ENCODE measurements around the gene BACE2. TPM values are rescaled to one million over a fixed set of nuclear protein-coding genes. Genes with fewer than 3 reads are reported as not detected.

Gene BACE2
- total RNA-seq, 1 donor from 2014 or later, result 20.9 TPM

DNA sequence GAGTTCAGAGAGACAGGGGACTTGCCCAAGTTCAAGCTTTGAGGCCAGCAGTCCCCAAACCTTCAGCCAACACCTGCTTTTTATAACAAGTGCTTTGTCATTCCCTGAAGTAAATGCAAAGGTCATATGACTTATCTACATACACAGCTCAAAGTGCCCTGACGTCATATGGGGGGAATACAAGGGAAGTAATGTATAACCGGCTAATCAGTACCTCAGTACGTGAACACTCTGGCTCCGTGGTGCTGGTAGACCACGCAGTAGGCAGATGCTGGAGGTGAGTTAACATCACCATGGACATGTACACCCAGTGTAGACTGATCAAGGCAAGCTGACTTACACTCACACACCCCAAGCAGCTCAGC is 60.0 kb downstream of the BACE2 start:
- ATAC-seq (no peak), DNase-seq (no peak)
- Histone ChIP-seq H3K27ac (no peak overlapping the region), H3K9me3 (no peaks in the 10 kb centered on the region), H3K4me3 (no peak overlapping the region), H3K27me3 (no peaks in the 10 kb centered on the region), H3K36me3 (no peaks in the 10 kb centered on the region), H3K4me1 (no peaks in the 10 kb centered on the region)
- intact Hi-C loops (cut with DNase I), result no loop called here
- TF ChIP-seq, protein P1, sequence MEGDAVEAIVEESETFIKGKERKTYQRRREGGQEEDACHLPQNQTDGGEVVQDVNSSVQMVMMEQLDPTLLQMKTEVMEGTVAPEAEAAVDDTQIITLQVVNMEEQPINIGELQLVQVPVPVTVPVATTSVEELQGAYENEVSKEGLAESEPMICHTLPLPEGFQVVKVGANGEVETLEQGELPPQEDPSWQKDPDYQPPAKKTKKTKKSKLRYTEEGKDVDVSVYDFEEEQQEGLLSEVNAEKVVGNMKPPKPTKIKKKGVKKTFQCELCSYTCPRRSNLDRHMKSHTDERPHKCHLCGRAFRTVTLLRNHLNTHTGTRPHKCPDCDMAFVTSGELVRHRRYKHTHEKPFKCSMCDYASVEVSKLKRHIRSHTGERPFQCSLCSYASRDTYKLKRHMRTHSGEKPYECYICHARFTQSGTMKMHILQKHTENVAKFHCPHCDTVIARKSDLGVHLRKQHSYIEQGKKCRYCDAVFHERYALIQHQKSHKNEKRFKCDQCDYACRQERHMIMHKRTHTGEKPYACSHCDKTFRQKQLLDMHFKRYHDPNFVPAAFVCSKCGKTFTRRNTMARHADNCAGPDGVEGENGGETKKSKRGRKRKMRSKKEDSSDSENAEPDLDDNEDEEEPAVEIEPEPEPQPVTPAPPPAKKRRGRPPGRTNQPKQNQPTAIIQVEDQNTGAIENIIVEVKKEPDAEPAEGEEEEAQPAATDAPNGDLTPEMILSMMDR (IDR thresholded peaks at IDR 0.05), result no peak

DNA sequence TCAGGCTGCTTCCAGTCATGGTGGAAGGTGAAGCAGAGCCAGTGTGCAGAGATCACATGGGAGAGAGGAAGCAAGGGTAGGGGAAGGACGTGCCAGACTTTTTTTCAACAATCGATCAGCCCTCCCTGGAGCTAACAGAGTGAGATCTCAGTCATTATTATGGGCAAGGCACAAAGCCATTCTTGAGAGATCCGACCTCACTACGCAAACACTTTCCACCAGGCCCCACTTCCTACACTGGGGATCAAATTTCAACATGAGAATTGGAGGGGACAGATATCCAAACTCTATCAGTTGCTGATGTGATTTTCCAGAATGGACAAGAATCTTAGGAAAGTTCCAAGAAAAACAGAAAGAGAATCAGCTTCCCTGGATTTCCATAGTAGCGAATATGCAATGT is 60.5 kb downstream of the BACE2 start:
- Histone ChIP-seq H3K36me3 (no peaks in the 10 kb centered on the region), H3K4me3 (no peak overlapping the region), H3K4me1 (no peaks in the 10 kb centered on the region), H3K27ac (no peak overlapping the region), H3K9me3 (no peaks in the 10 kb centered on the region), H3K27me3 (no peaks in the 10 kb centered on the region)
- intact Hi-C loops (cut with DNase I), result no loop called here
- TF ChIP-seq, protein P1 (IDR thresholded peaks at IDR 0.05), result no peak
- no peak for ATAC-seq
- DNase-seq, result no peak

- H3K36me3 ChIP-seq, result no peaks in the 10 kb centered on the region
Observed at GRCh38 chr21:41228958-41229357, 61.0 kb downstream of the BACE2 start.

GRCh38 chr21:41229509-41230248 is 61.7 kb downstream of the BACE2 start:
- intact Hi-C loops (cut with DNase I), result no loop called here
- Histone ChIP-seq H3K27me3 (no peaks in the 10 kb centered on the region), H3K36me3 (no peaks in the 10 kb centered on the region), H3K27ac (no peak overlapping the region), H3K4me3 (no peak overlapping the region), H3K9me3 (no peaks in the 10 kb centered on the region), H3K4me1 (no peaks in the 10 kb centered on the region)
- ATAC-seq (no peak), DNase-seq (no peak)
- TF ChIP-seq, protein P1 (IDR thresholded peaks at IDR 0.05), result no peak

More at GRCh38 chr21:41228958-41229357, 61.0 kb downstream of the BACE2 start:
- TF ChIP-seq, protein P1 (IDR thresholded peaks at IDR 0.05), result no peak
- H3K27me3 ChIP-seq, result no peaks in the 10 kb centered on the region
- DNase-seq, result no peak
- H3K27ac ChIP-seq, result no peak overlapping the region
- intact Hi-C loops (cut with DNase I), result no loop called here
- no peak overlapping the region for H3K4me3 ChIP-seq
- H3K9me3 ChIP-seq, result no peaks in the 10 kb centered on the region
- no peaks in the 10 kb centered on the region for H3K4me1 ChIP-seq
- ATAC-seq, result no peak

DNA sequence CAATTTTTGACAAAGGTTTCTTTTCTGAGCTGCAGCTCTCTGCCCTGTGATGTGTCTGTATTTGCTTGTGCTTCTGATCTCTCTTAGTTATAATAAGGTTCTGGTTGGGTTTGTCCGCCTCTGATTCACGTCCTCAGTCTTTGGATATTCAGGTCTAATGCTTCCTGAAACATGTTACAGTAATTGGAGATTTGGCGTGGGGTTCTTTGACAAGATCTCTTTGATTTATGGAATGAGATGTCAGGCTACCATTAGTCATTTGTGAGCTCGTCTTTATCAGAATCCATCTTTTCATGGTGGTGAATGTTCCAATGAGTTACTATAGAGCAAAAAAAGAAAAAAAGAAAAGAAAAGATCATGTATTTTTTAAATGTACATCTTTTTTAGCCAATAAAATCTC is 62.5 kb downstream of the BACE2 start:
- intact Hi-C loops (cut with DNase I), result no loop called here
- ATAC-seq, result no peak
- DNase-seq, result no peak

More for the DNA sequence above, 62.5 kb downstream of the BACE2 start:
- no peaks in the 10 kb centered on the region for H3K36me3 ChIP-seq
- H3K27ac ChIP-seq, result no peak overlapping the region
- no peak overlapping the region for H3K4me3 ChIP-seq
- H3K9me3 ChIP-seq, result no peaks in the 10 kb centered on the region
- H3K4me1 ChIP-seq, result no peaks in the 10 kb centered on the region
- no peaks in the 10 kb centered on the region for H3K27me3 ChIP-seq
- TF ChIP-seq, protein P1 (IDR thresholded peaks at IDR 0.05), result no peak
